HEK293 (cell line): ENCODE measurements around the gene APH1A.

Experiments
- KLF10 ChIP-seq: fragments of 450-650 bp; IDR thresholded peaks from 2 replicates; pipeline ENCODE4 v1.5.1; 2018; ENCODE audit warnings: missing biosample characterization, mild to moderate bottlenecking, missing genetic modification characterization
- KLF7 ChIP-seq: fragments of 450-650 bp; formaldehyde crosslinking; IDR thresholded peaks from 2 replicates; pipeline ENCODE4 v1.5.1; 2016; ENCODE audit warnings: missing biosample characterization, missing genetic modification characterization, borderline replicate concordance
- KLF9 ChIP-seq: fragments of 450-650 bp; formaldehyde crosslinking; IDR thresholded peaks from 2 replicates; pipeline ENCODE4 v1.5.1; 2016; ENCODE audit warnings: missing biosample characterization, missing genetic modification characterization, low read depth
- MYNN ChIP-seq: fragments of 450-650 bp; formaldehyde crosslinking; IDR thresholded peaks from 2 replicates; pipeline ENCODE4 v1.5.1; 2016; ENCODE audit warnings: missing biosample characterization, missing genetic modification characterization, borderline replicate concordance
- WT1 ChIP-seq: fragments of 450-650 bp; formaldehyde crosslinking; IDR thresholded peaks from 2 replicates; pipeline ENCODE4 v1.5.1; 2016; ENCODE audit warnings: missing biosample characterization, missing genetic modification characterization
- ZFP41 ChIP-seq: fragments of 450-650 bp; formaldehyde crosslinking; IDR thresholded peaks from 2 replicates; pipeline ENCODE4 v1.5.1; 2016; ENCODE audit warnings: missing biosample characterization, missing genetic modification characterization, borderline replicate concordance
- ZNF112 ChIP-seq: fragments of 450-650 bp; formaldehyde crosslinking; IDR thresholded peaks from 2 replicates; pipeline ENCODE4 v1.5.0; 2017; ENCODE audit warnings: missing biosample characterization, missing genetic modification characterization
- ZNF24 ChIP-seq: fragments of 450-650 bp; formaldehyde crosslinking; IDR thresholded peaks from 2 replicates; pipeline ENCODE4 v1.5.1; 2016; ENCODE audit warnings: missing biosample characterization, missing genetic modification characterization
- ZNF266 ChIP-seq: fragments of 450-650 bp; formaldehyde crosslinking; IDR thresholded peaks from 2 replicates; pipeline ENCODE4 v1.5.1; 2016; ENCODE audit warnings: missing biosample characterization, missing genetic modification characterization, low read depth
- ZNF350 ChIP-seq: fragments of 450-650 bp; formaldehyde crosslinking; IDR thresholded peaks from 2 replicates; pipeline ENCODE4 v1.5.0; 2017; ENCODE audit warnings: missing biosample characterization, mild to moderate bottlenecking, missing genetic modification characterization
- ZNF37A ChIP-seq: fragments of 450-650 bp; IDR thresholded peaks from 2 replicates; pipeline ENCODE4 v1.5.1; 2018; ENCODE audit warnings: missing biosample characterization, missing genetic modification characterization
- ZNF426 ChIP-seq: fragments of 450-650 bp; formaldehyde crosslinking; IDR thresholded peaks from 2 replicates; pipeline ENCODE4 v1.5.1; 2017; ENCODE audit warnings: missing biosample characterization, missing genetic modification characterization, mild to moderate bottlenecking, inconsistent platforms, moderate library complexity
- ZNF530 ChIP-seq: fragments of 450-650 bp; formaldehyde crosslinking; IDR thresholded peaks from 2 replicates; pipeline ENCODE4 v1.5.1; 2016; ENCODE audit warnings: low read depth, missing biosample characterization, missing genetic modification characterization
- ZNF561 ChIP-seq: fragments of 450-650 bp; IDR thresholded peaks from 2 replicates; pipeline ENCODE4 v1.5.1; 2018; ENCODE audit warnings: missing biosample characterization, missing genetic modification characterization, borderline replicate concordance
- ZNF664 ChIP-seq: fragments of 450-650 bp; formaldehyde crosslinking; IDR thresholded peaks from 2 replicates; pipeline ENCODE4 v1.5.1; 2016; ENCODE audit warnings: missing biosample characterization, missing genetic modification characterization
- TF ChIP-seq, protein P1 (sequence below): fragments of 450-650 bp; formaldehyde crosslinking; IDR thresholded peaks from 2 replicates; pipeline ENCODE4 v1.5.1; 2016; ENCODE audit warnings: missing biosample characterization, missing genetic modification characterization
- TF ChIP-seq, protein P2 (sequence below): fragments of 450-650 bp; formaldehyde crosslinking; IDR thresholded peaks from 2 replicates; pipeline ENCODE4 v1.5.1; 2016; ENCODE audit warnings: missing biosample characterization, missing genetic modification characterization
- TF ChIP-seq, protein P3 (sequence below): fragments of 450-650 bp; IDR thresholded peaks from 2 replicates; pipeline ENCODE4 v1.5.1; 2018; ENCODE audit warnings: missing biosample characterization, missing genetic modification characterization
- TF ChIP-seq, protein P4 (sequence below): fragments of 450-650 bp; formaldehyde crosslinking; IDR thresholded peaks from 2 replicates; pipeline ENCODE4 v1.5.1; 2017; ENCODE audit warnings: missing biosample characterization, missing genetic modification characterization
- TF ChIP-seq, protein P5 (sequence below): fragments of 450-650 bp; formaldehyde crosslinking; IDR thresholded peaks from 2 replicates; pipeline ENCODE4 v1.5.1; 2016; ENCODE audit warnings: missing biosample characterization, missing genetic modification characterization
- TF ChIP-seq, protein P6 (sequence below): fragments of 450-650 bp; formaldehyde crosslinking; IDR thresholded peaks from 2 replicates; pipeline ENCODE4 v1.5.1; 2016; ENCODE audit warnings: missing biosample characterization, missing genetic modification characterization
- TF ChIP-seq, protein P7 (sequence below): fragments of 450-650 bp; formaldehyde crosslinking; conservative IDR thresholded peaks from 2 replicates; pipeline ENCODE4 v1.5.1; 2016; ENCODE audit warnings: low read depth, missing biosample characterization, missing genetic modification characterization
- TF ChIP-seq, protein P8 (sequence below): fragments of 450-650 bp; formaldehyde crosslinking; optimal IDR thresholded peaks from 2 replicates; pipeline ENCODE3; 2016; ENCODE audit warnings: missing biosample characterization, mild to moderate bottlenecking, missing genetic modification characterization

APH1A gene

DNA sequence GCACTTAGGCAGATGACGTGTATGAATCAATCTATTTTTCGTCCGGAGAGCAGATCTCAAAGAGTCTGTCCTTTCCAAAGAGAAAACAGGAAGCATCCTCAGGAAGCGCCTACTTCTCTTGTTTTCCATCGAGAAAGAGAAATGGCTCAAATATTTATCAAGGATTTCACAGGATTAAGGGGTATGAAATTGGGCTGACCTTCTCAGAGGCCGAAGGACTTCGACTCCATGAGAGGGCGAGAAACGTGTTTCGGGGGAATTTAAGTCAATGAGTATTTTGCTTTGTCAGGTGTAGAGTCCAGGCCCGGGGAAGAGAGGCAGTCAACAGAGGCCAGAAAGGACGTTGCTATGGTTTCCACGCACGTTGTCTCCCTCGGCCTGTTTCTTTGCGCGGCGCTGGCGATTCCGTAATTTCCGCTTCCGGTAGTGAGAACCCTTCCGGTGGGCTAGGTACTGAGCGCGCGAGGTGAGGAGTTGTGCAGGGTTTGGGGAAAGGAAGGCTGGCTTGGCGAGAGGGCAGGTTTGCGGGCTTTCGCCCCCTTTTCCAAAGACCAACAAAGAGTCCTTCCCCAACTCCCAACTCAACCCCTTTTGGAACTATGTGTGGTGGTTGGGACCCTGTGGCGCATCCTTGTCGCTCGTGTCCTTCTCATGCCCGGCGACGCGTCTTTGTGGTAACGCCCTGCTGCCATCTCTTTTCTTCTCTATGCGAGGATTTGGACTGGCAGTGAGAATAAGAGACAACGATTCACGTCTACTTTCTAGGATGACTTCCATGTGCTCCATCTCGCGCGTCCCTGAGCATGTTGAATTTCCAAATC is 24.8 kb upstream of the APH1A start, which contains the start of gene MRPS21 (continued):
- TF ChIP-seq, protein P1, sequence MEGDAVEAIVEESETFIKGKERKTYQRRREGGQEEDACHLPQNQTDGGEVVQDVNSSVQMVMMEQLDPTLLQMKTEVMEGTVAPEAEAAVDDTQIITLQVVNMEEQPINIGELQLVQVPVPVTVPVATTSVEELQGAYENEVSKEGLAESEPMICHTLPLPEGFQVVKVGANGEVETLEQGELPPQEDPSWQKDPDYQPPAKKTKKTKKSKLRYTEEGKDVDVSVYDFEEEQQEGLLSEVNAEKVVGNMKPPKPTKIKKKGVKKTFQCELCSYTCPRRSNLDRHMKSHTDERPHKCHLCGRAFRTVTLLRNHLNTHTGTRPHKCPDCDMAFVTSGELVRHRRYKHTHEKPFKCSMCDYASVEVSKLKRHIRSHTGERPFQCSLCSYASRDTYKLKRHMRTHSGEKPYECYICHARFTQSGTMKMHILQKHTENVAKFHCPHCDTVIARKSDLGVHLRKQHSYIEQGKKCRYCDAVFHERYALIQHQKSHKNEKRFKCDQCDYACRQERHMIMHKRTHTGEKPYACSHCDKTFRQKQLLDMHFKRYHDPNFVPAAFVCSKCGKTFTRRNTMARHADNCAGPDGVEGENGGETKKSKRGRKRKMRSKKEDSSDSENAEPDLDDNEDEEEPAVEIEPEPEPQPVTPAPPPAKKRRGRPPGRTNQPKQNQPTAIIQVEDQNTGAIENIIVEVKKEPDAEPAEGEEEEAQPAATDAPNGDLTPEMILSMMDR (tag by site-specific recombination), result no peak
- TF ChIP-seq ZNF37A (tag by site-specific recombination) (no peak), KLF9 (tag by site-specific recombination) (no peak), ZNF664 (no peak), ZNF350 (no peak), ZNF561 (tag by site-specific recombination) (peak; percentile 70; the same call in 1 of the 2 replicates), ZNF530 (tag by site-specific recombination) (no peak), KLF10 (tag by site-specific recombination) (no peak), ZNF112 (tag by site-specific recombination) (no peak), ZFP41 (tag by site-specific recombination) (no peak), MYNN (tag by site-specific recombination) (peak; percentile 71), ZNF24 (tag by site-specific recombination) (no peak), ZNF266 (no peak), WT1 (tag by site-specific recombination) (no peak), KLF7 (tag by site-specific recombination) (no peak), ZNF426 (tag by site-specific recombination) (no peak)
- TF ChIP-seq, protein P2, sequence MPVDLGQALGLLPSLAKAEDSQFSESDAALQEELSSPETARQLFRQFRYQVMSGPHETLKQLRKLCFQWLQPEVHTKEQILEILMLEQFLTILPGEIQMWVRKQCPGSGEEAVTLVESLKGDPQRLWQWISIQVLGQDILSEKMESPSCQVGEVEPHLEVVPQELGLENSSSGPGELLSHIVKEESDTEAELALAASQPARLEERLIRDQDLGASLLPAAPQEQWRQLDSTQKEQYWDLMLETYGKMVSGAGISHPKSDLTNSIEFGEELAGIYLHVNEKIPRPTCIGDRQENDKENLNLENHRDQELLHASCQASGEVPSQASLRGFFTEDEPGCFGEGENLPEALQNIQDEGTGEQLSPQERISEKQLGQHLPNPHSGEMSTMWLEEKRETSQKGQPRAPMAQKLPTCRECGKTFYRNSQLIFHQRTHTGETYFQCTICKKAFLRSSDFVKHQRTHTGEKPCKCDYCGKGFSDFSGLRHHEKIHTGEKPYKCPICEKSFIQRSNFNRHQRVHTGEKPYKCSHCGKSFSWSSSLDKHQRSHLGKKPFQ, result peak; percentile 65; the same call in 1 of the 2 replicates
- TF ChIP-seq, protein P3, sequence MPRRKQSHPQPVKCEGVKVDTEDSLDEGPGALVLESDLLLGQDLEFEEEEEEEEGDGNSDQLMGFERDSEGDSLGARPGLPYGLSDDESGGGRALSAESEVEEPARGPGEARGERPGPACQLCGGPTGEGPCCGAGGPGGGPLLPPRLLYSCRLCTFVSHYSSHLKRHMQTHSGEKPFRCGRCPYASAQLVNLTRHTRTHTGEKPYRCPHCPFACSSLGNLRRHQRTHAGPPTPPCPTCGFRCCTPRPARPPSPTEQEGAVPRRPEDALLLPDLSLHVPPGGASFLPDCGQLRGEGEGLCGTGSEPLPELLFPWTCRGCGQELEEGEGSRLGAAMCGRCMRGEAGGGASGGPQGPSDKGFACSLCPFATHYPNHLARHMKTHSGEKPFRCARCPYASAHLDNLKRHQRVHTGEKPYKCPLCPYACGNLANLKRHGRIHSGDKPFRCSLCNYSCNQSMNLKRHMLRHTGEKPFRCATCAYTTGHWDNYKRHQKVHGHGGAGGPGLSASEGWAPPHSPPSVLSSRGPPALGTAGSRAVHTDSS (tag by site-specific recombination), result no peak
- TF ChIP-seq, protein P4, sequence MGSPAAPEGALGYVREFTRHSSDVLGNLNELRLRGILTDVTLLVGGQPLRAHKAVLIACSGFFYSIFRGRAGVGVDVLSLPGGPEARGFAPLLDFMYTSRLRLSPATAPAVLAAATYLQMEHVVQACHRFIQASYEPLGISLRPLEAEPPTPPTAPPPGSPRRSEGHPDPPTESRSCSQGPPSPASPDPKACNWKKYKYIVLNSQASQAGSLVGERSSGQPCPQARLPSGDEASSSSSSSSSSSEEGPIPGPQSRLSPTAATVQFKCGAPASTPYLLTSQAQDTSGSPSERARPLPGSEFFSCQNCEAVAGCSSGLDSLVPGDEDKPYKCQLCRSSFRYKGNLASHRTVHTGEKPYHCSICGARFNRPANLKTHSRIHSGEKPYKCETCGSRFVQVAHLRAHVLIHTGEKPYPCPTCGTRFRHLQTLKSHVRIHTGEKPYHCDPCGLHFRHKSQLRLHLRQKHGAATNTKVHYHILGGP (tag by site-specific recombination), result no peak
- TF ChIP-seq, protein P5, sequence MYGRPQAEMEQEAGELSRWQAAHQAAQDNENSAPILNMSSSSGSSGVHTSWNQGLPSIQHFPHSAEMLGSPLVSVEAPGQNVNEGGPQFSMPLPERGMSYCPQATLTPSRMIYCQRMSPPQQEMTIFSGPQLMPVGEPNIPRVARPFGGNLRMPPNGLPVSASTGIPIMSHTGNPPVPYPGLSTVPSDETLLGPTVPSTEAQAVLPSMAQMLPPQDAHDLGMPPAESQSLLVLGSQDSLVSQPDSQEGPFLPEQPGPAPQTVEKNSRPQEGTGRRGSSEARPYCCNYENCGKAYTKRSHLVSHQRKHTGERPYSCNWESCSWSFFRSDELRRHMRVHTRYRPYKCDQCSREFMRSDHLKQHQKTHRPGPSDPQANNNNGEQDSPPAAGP, result peak; percentile 50; the same call in 1 of the 2 replicates
- TF ChIP-seq, protein P6, sequence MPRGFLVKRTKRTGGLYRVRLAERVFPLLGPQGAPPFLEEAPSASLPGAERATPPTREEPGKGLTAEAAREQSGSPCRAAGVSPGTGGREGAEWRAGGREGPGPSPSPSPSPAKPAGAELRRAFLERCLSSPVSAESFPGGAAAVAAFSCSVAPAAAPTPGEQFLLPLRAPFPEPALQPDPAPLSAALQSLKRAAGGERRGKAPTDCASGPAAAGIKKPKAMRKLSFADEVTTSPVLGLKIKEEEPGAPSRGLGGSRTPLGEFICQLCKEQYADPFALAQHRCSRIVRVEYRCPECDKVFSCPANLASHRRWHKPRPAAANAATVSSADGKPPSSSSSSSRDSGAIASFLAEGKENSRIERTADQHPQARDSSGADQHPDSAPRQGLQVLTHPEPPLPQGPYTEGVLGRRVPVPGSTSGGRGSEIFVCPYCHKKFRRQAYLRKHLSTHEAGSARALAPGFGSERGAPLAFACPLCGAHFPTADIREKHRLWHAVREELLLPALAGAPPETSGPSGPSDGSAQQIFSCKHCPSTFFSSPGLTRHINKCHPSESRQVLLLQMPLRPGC, result no peak
- TF ChIP-seq, protein P7, sequence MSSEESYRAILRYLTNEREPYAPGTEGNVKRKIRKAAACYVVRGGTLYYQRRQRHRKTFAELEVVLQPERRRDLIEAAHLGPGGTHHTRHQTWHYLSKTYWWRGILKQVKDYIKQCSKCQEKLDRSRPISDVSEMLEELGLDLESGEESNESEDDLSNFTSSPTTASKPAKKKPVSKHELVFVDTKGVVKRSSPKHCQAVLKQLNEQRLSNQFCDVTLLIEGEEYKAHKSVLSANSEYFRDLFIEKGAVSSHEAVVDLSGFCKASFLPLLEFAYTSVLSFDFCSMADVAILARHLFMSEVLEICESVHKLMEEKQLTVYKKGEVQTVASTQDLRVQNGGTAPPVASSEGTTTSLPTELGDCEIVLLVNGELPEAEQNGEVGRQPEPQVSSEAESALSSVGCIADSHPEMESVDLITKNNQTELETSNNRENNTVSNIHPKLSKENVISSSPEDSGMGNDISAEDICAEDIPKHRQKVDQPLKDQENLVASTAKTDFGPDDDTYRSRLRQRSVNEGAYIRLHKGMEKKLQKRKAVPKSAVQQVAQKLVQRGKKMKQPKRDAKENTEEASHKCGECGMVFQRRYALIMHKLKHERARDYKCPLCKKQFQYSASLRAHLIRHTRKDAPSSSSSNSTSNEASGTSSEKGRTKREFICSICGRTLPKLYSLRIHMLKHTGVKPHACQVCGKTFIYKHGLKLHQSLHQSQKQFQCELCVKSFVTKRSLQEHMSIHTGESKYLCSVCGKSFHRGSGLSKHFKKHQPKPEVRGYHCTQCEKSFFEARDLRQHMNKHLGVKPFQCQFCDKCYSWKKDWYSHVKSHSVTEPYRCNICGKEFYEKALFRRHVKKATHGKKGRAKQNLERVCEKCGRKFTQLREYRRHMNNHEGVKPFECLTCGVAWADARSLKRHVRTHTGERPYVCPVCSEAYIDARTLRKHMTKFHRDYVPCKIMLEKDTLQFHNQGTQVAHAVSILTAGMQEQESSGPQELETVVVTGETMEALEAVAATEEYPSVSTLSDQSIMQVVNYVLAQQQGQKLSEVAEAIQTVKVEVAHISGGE, result peak; percentile 96
- TF ChIP-seq, protein P8, sequence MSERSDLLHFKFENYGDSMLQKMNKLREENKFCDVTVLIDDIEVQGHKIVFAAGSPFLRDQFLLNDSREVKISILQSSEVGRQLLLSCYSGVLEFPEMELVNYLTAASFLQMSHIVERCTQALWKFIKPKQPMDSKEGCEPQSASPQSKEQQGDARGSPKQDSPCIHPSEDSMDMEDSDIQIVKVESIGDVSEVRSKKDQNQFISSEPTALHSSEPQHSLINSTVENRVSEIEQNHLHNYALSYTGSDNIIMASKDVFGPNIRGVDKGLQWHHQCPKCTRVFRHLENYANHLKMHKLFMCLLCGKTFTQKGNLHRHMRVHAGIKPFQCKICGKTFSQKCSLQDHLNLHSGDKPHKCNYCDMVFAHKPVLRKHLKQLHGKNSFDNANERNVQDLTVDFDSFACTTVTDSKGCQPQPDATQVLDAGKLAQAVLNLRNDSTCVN (tag by site-specific recombination), result peak; percentile 66
